HUES48 (cell line): ENCODE data around the gene C12orf57.

ENCODE experiments used
- H3K27ac ChIP-seq: one replicate; pipeline ENCODE4 v1.7.0; 2013; ENCODE audit warnings: low read depth, low read length, inconsistent platforms
- H3K27me3 ChIP-seq: 2 replicates; pipeline ENCODE4 v1.6.1; 2013; ENCODE audit warnings: mild to moderate bottlenecking, low read length; ENCODE audit not compliant: control insufficient read depth, insufficient read depth
- H3K36me3 ChIP-seq: 2 replicates; pipeline ENCODE4 v1.6.1; 2013; ENCODE audit warnings: low read length; ENCODE audit not compliant: control insufficient read depth, insufficient read depth
- H3K4me1 ChIP-seq: 2 replicates; pipeline ENCODE4 v1.6.1; 2013; ENCODE audit warnings: mild to moderate bottlenecking, low read length; ENCODE audit not compliant: control insufficient read depth, insufficient read depth
- H3K4me3 ChIP-seq: 2 replicates; pipeline ENCODE4 v1.5.1; 2013; ENCODE audit warnings: mild to moderate bottlenecking, low read depth, low read length
- H3K9ac ChIP-seq: 2 replicates; pipeline ENCODE4 v1.6.1; 2013; ENCODE audit warnings: mild to moderate bottlenecking, low read depth, low read length, moderate library complexity
- H3K9me3 ChIP-seq: 2 replicates; pipeline ENCODE4 v1.6.1; 2013; ENCODE audit warnings: low read length; ENCODE audit not compliant: control insufficient read depth, insufficient read depth

Gene C12orf57

GRCh38 chr12:6932766-6933165 is 11.1 kb upstream of the C12orf57 start:
- Histone ChIP-seq H3K27me3 (no peaks in the 10 kb centered on the region), H3K36me3 (peaks cover 39% of the 10 kb centered on the region), H3K4me3 (no peak overlapping the region), H3K27ac (no peak overlapping the region), H3K9ac (no peak overlapping the region), H3K4me1 (peaks cover 5% of the 10 kb centered on the region), H3K9me3 (no peaks in the 10 kb centered on the region)

- Histone ChIP-seq H3K9me3 (no peaks in the 10 kb centered on the region), H3K9ac (no peak overlapping the region), H3K4me1 (peaks cover 10% of the 10 kb centered on the region), H3K27ac (no peak overlapping the region), H3K4me3 (no peak overlapping the region), H3K27me3 (no peaks in the 10 kb centered on the region), H3K36me3 (peaks cover 44% of the 10 kb centered on the region)
Measured at GRCh38 chr12:6934110-6934509, 9.7 kb upstream of the C12orf57 start.

- Histone ChIP-seq H3K9ac (no peak overlapping the region), H3K27me3 (no peaks in the 10 kb centered on the region), H3K27ac (no peak overlapping the region), H3K4me3 (no peak overlapping the region), H3K36me3 (peaks cover 51% of the 10 kb centered on the region), H3K9me3 (no peaks in the 10 kb centered on the region), H3K4me1 (peaks cover 5% of the 10 kb centered on the region)
Measured at GRCh38 chr12:6935371-6936193, 8.2 kb upstream of the C12orf57 start.

GRCh38 chr12:6936194-6936635 is 7.6 kb upstream of the C12orf57 start:
- Histone ChIP-seq H3K9ac (no peak overlapping the region), H3K27me3 (no peaks in the 10 kb centered on the region), H3K27ac (no peak overlapping the region), H3K4me3 (no peak overlapping the region), H3K9me3 (no peaks in the 10 kb centered on the region), H3K4me1 (peaks cover 5% of the 10 kb centered on the region; the same call in 1 of the 2 replicates), H3K36me3 (peaks cover 58% of the 10 kb centered on the region)

- peaks cover 64% of the 10 kb centered on the region for H3K36me3 ChIP-seq
- peak overlapping the region; percentile 98 for H3K27ac ChIP-seq
Measured at GRCh38 chr12:6936636-6937480, 7.0 kb upstream of the C12orf57 start.

GRCh38 chr12:6937481-6938352 is 6.1 kb upstream of the C12orf57 start:
- Histone ChIP-seq H3K27me3 (no peaks in the 10 kb centered on the region), H3K4me3 (peak overlapping the region; percentile 71), H3K36me3 (peaks cover 60% of the 10 kb centered on the region), H3K9ac (peak overlapping the region; percentile 88), H3K4me1 (peaks cover 7% of the 10 kb centered on the region; the same call in 1 of the 2 replicates), H3K27ac (peak overlapping the region; percentile 98), H3K9me3 (no peaks in the 10 kb centered on the region)

More at GRCh38 chr12:6936636-6937480, 7.0 kb upstream of the C12orf57 start:
- Histone ChIP-seq H3K4me3 (peak overlapping the region; percentile 71), H3K9me3 (no peaks in the 10 kb centered on the region), H3K4me1 (peaks cover 5% of the 10 kb centered on the region; the same call in 1 of the 2 replicates), H3K9ac (peak overlapping the region; percentile 88; the same call in 1 of the 2 replicates), H3K27me3 (no peaks in the 10 kb centered on the region)

- Histone ChIP-seq H3K9ac (peak overlapping the region; percentile 39), H3K27me3 (no peaks in the 10 kb centered on the region), H3K4me1 (peaks cover 12% of the 10 kb centered on the region; the same call in 1 of the 2 replicates), H3K36me3 (peaks cover 54% of the 10 kb centered on the region), H3K4me3 (peak overlapping the region; percentile 71), H3K27ac (peak overlapping the region; percentile 98), H3K9me3 (no peaks in the 10 kb centered on the region)
Measured at GRCh38 chr12:6938353-6939190, 5.2 kb upstream of the C12orf57 start.

- no peak overlapping the region for H3K9ac ChIP-seq
- H3K4me3 ChIP-seq = no peak overlapping the region
- H3K9me3 ChIP-seq = no peaks in the 10 kb centered on the region
- no peak overlapping the region for H3K27ac ChIP-seq
- no peaks in the 10 kb centered on the region for H3K27me3 ChIP-seq
- H3K36me3 ChIP-seq = peaks cover 48% of the 10 kb centered on the region
- peaks cover 12% of the 10 kb centered on the region; the same call in 1 of the 2 replicates for H3K4me1 ChIP-seq
Measured at GRCh38 chr12:6939191-6939540, 4.7 kb upstream of the C12orf57 start.

- H3K27ac ChIP-seq = no peak overlapping the region
Measured at GRCh38 chr12:6941267-6941666, 2.6 kb upstream of the C12orf57 start.

GRCh38 chr12:6941782-6942181 is 2.0 kb upstream of the C12orf57 start:
- Histone ChIP-seq H3K9me3 (no peaks in the 10 kb centered on the region), H3K4me3 (no peak overlapping the region), H3K27me3 (no peaks in the 10 kb centered on the region), H3K36me3 (peaks cover 27% of the 10 kb centered on the region), H3K27ac (no peak overlapping the region), H3K4me1 (peaks cover 26% of the 10 kb centered on the region), H3K9ac (no peak overlapping the region)

More at GRCh38 chr12:6941267-6941666, 2.6 kb upstream of the C12orf57 start:
- Histone ChIP-seq H3K36me3 (peaks cover 27% of the 10 kb centered on the region), H3K27me3 (no peaks in the 10 kb centered on the region), H3K4me3 (no peak overlapping the region), H3K9ac (no peak overlapping the region), H3K9me3 (no peaks in the 10 kb centered on the region), H3K4me1 (peaks cover 24% of the 10 kb centered on the region)
